Stimulated activated CD8-positive, alpha-beta memory T cell treated with anti-CD3 and anti-CD28 coated beads, Interleukin-7, amount 100 ng/mL, for 24 hours (primary cell): ENCODE results near the gene KCNQ1OT1.

Experiments used
- DNase-seq: peaks from one replicate; pipeline ENCODE4 v3.0.0-alpha.2; 2020; ENCODE audit warnings: low read depth

Gene KCNQ1OT1

GRCh38 chr11:2666828-2667570 is 32.8 kb downstream of the KCNQ1OT1 start:
- no peak for DNase-seq

- DNase-seq: no peak
These were observed 33.4 kb downstream of the KCNQ1OT1 start for GRCh38 chr11:2666401-2666741.

DNA sequence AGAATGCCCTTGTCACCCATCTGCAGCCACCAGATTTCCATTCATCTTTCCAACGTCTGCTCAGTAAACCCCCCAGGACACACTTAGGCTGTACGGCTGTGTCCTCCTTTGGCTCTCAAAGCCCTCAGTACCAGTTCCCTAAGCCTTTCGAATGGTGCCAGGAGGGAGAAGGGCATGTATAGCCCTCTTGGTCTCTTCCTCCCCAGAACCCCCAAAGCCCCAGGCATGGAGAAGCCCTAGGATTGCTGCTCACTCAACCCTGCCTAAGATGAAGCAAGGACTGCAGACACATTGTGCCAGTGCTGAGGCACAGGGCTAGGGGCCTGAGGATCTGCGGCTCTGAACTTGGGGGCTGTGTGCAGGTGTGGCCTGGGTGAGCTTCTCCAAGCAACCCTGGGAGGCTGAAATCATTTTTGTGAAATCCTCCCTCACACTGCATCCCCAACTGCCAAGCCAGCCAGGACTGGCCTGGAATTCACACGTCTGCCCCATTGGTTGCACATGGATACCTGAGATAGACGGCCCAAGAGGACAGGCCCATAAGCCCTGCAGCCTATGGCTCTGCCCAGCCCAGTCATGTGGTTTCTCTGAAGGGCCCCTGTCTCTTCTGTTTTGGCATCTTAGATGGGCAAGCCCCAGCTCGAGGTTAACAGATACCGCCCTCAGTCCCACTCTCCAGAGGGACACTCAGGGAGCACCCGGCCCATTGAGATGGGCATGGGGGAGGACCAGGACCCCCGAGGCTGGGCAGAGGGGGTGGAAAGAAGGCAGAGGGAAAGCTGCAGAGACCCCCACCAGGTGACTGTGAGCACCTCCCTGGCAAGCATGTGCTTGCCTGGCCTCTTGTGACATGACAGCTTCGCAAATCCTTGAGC is 34.0 kb downstream of the KCNQ1OT1 start:
- DNase-seq: no peak

DNA sequence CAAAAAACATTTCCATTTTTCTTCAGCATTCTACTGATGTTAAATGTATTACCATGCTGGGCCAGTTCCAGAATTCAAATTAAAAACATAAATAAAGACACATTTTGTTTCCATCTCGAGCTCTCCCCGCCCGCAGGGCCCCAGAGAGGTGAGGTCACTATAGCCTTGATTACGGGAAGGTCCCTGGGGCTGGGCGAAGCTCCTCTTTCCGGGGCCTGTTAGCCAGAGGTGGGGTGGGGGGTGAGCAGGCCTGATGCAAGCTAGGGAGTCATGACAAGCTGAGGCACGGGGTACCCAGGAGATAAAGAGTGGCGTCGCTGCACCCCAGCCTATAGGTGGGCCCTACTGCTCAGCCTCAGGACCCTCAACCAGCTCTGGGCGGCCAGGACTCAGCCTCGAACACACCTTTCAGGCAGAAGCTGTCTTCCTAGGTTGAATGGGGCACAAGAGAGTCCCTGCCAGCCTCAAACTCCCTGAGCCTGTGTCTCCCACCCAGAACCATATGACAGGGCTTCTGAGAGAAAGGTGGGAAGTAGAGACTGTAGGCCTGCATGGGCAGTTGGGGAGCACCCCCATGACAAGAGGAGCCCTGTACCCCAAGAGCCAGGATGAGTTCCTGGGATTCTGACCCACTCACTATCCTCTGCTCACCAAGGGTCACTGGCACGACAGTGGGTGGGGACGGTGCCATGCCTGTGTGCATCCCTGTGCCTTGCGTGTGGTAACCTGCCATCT is 34.8 kb downstream of the KCNQ1OT1 start:
- no peak for DNase-seq

DNA sequence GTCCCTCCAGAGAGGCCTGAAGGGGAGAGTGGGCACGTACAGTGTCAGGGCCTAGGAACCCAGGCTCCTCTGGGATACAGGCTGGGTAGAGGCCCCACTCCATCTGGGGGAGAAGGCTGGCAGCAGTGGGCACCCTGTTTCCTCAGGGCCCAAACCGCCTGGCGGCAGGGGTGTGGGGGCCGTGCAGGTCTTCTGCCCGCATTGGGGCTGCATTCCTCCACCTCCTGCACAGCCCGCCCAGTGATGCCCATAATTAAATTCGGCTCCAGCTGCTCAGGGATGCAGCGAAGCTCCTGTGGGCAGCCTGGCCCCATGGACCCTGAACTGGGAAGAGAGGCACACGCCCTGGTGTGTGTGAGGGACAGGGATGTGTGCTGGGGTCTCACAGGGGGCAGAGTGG is 35.4 kb downstream of the KCNQ1OT1 start:
- no peak for DNase-seq

DNA sequence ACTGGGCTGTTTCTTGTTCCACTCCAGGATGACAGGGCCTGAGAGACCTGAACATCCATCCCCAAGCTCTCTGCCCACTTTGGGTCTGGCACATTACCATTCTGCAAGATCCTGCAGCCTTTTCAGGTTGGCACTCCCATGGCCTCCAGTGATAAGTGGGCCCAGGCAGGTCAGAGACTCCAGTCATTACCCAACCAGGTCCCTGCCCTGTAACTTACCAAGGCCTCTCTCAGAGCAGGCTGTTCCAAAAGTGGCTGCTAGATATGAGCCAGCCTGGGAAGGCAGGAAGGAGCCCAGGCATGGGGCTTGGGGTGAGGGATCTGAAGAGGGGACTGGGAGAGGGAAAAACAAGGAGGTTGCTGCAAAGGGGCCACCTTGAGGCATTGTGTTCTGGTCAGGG is 35.9 kb downstream of the KCNQ1OT1 start:
- no peak for DNase-seq

DNA sequence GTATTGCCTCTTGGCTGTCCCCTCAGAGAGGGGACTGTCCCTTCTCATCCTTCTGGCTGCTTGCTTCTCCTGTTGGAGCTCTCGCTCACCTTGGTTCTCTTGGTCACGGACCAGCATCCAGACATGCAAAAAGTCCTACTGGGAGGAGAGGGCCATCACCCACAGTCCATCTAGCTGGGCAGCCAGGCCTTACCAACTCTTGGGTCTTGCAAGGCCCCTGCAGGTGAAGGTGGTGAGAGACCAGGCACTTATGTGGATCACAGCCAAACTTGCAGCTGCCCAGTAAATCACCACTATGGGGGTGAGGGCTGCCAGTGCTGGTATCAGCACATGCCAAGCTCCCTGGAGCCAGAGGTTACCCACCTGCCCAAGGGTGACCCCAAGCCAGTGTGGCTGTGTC is 36.3 kb downstream of the KCNQ1OT1 start:
- DNase-seq: no peak

DNA sequence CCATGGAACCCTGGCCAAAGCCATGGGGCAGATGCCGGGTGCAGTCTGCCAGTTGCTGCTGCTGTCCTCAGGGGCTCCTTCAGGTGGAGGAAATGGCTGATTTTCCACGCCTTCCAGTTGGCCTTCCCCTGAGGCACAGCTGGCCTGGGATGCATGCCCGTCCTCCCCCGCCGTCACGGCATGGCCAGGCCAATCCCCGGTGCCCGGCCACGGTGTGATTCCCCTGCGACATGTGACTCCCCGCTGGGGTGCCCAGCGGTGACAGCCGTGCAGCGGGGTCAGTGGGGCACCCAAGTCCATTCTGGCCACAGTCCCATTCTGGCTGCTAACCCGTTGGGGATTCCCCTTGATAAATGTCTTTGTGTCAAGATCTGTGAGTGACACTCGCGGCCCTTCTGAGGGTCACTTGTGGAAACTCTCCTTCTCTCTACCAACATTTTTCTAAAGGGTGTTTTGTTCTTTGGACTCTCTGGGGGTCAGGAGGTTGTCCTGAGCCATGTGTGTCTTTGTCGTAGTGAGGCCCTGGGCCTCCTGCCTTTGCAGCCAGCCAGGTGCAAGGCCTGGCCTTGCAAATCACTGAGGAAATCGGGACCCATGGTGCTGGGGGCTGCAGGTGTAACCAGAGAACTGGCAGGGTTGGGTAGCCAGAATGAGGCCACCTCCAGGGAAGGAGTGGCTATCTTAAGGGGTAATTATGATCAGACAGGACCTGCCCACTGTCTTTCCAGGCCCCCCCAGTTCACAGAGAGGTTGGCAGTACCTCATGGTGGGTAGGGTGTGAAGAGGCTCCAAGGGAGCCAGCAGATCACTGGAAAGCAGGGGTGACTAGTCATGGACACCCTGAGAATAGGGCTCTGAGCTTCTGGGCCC is 37.1 kb downstream of the KCNQ1OT1 start:
- no peak for DNase-seq

- DNase-seq: no peak
These were observed 37.8 kb downstream of the KCNQ1OT1 start for GRCh38 chr11:2662024-2662312.

- no peak for DNase-seq
These were observed 38.4 kb downstream of the KCNQ1OT1 start for GRCh38 chr11:2661173-2662023.

DNA sequence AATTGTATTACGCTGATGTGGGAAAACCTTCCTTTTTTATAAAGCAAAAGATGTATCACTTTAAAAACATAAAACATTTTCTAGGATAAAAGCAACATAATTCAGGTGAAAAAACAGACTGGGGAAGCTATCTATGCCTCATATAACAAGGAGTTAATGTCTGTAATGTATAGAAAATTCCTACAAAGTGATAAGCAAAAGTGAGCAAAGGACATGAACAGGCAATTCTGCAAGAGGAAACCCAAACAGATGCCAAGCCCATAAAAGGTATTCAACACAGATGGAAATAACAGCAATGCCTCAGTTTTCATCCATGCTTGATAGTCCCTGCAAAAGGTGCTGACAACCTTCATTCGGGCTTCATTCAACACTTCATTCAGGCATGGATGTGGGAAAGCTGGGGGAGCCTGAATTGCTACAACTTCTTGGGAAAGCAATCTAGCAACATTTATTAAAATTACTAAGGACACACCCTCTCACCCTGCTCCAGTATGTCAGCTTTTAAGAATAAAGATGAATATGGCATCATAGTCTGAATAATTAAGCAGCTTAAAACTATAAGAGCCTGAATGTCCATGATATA is 39.3 kb downstream of the KCNQ1OT1 start:
- no peak for DNase-seq

DNA sequence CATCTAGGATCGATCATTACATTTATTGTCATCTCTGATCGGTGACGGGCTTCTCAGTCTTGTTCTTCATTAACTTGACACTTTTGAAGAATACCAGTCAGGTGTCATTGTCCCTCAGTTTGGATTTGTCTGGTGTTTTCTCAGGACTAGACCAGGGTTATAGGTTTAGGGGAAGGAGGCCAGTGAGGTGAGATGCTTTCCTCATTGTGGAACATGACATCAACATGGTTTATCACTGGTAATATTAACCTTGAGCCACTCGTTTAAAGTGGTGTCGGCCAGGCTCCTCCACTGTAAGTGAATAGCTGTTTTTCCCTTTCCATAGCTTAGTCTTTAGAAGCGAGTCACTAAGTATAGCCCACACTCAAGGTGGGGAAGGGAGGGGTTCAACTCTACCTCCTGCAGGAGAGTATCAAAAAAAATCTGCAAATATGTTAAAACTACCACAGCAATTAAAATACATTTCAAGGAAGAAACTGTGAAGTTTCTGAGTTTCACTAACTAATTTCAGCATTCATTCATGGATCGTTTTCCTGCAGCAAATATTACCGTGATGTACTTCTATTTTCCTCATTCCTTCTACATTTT is 42.0 kb downstream of the KCNQ1OT1 start:
- DNase-seq: no peak

GRCh38 chr11:2656859-2657258 is 42.9 kb downstream of the KCNQ1OT1 start:
- DNase-seq: no peak

DNA sequence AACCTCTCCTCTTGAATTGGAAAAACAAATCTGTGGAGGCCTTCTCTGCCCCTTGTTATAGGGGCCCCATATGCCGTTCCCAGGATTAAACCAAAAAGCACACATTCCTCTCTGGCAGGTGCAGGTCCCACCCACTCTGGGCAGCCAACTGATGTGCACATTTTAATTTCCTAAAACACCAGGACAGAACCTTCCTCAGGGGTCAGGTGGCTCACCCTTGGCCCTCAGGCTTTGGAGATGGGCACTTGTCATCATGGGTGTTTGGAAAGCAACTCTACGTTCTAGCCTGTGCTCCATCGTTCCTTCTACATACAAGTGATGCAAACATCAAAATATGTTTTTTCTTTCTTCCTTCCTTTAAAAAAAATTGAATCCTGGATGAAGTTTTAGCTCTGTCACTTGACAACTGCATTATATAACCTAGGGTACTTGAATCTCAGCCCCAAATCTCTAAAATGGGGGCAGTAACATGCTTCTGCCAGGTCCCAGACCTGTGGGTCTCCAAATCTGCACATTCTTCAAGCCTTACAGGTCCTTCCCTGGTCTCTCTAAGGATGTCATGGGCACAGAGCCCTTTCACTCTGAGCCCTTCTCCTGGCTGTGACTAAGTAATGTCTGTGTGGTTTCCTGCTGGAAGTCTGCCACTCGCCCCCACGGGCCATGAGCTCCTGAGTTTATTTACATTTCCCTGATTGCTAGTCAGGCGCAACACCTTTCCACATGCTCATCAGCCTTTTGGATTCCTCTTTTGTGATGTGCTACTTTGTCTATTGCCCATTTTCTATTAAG is 43.8 kb downstream of the KCNQ1OT1 start:
- DNase-seq: no peak

DNA sequence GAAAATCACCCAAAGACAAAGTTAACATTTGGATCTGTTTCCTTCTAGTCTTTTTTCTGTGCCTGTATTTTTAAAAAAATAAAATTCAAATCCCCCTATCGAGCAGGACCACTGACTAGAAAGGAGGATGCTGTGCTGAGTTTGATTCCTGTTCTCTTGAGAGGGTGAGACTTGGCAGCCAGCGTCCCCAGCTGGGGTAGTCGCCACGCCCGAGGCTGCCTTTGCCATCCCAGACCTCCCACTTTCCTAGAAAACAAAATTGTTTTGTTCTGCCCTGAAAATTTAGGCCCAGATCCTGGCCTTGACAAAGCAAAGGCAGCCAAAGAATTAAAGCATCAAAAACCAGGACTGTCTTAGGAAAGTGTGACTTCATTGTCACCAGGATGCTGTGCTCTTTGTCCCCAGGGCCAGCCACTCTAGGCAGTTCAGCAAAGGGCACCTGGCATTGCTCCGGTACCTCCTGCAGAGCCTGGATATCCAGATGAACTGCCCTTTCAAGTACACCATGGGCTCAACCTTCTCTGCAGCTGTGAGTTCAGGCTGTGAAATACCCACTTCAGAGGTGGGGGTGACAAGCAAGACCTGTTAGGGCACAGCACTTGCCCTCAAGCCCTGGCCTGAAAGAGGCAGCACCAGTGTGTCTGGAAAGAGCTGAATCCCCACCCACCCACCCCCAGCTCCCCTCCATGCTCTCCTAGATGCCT is 44.6 kb downstream of the KCNQ1OT1 start:
- DNase-seq: no peak

- DNase-seq: no peak
These were observed 45.7 kb downstream of the KCNQ1OT1 start for GRCh38 chr11:2653930-2654739.

- DNase-seq: no peak
These were observed 46.6 kb downstream of the KCNQ1OT1 start for GRCh38 chr11:2653198-2653551.
